NOMO-1 treated with dmso at 0.1 percent for 144 hours (cell line): ENCODE data around the gene NFAT5.
"Not testable (repeated sequence)": the region's sequence is repeated elsewhere in the genome, so short reads cannot be mapped to it uniquely, and the experiment has no call there.

Experiments
- DNase-seq: peaks from one replicate; lab custom pipeline; 2025; ENCODE audit not compliant: unreplicated experiment; lab: John Stamatoyannopoulos, UW

NFAT5 gene

DNA sequence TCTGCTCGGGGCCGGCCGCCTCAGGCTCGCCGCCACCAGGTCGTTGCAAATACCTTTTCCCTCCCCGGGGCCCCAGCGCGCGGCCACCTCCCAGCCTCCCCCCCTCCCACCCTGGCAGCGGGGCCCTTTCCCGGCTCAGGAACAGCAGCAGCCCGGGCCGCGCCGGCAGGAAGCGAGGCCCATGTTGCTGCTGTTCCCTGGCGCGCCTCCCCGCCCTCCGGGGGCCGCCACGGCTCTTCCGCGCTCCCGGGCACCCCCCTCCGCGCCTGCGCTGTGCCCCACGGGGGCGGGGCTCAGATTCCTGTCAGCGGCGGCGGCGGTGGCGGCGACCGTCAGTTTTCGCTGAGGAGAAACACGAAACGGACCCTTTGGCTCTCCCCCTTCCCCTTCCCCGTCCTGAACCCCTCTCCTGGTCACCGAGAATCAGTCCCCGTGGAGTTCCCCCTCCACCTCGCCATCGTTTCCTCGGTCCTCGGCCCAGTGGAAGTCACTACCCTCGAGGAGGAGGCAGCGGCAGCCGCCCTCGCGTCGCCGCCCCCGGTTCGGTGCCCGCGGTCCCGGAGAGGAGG lies at the start of gene NFAT5:
NFAT5 (plus strand) TSS at position 296 of the 569 bp plus-strand sequence. CDS start 336 bp downstream, outside the sequence.
- DNase-seq, result peak; percentile 74

DNA sequence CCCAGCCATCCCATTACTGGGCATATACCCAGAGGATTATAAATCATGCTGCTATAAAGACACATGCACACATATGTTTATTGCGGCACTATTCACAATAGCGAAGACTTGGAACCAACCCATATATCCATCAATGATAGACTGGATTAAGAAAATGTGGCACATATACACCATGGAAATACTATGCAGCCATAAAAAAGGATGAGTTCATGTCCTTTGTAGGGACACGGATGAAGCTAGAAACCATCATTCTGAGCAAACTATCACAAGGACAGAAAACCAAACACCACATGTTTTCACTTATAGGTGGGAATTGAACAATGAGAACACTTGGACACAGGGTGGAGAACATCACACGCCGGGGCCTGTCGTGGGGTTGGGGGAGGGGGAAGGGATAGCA lies 47.9 kb upstream of the NFAT5 start:
- not testable (repeated sequence) for DNase-seq

DNA sequence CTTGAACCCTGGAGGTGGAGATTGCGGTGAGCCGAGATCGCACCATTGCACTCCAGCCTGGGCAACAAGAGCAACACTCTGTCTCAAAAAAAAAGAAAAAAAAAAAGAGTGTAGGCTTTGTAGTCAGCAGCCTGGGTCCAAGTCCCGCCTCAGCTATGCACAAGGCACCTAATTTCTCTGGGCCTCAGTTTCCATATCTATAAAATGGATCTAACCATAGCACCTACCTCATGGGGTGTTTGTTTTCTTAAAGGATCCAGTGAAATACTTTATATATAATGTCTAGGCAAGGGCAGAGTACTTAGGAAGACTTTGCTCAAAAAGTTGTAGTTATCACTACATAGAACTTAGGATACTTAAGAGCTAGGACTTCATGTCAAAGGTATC lies 45.4 kb upstream of the NFAT5 start:
- no peak for DNase-seq

DNA sequence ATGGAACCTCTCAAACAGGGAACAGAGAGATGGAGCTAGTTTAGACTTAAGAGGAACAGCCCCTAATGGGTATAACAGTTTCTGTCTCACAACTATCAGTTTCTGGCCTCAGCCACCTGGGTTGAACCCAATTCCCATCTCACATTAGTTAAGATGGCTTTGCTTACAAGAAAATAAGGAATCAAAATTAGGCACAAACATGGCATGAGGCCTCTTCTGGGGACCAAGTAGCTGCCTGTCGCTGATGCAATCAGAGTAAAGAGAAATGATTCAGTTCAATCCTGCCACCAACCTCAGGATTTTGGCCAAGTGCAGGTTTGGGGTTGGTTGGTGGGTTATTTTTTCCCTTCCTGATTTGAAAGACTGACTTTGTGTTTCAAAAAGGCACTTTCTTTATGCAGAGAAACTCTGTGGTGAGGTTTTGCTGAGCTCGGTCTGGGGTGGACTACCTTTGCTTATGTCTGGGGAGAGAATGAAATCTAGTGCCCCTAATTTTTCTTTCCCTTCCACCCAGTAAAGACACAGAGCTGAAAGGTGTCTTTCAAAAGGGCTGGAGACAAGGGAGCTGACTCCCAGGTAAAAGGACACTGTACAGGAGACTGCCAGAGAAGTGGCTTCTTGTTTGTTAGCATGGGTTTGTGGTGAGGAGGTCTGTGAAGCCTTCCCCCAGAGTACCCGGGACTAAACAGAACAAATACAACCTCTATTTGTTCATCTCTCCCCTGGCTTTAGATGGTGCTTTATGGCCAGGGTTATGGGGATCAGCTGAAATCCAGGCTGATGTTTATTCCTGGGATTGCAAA lies 44.8 kb upstream of the NFAT5 start:
- DNase-seq, result peak; percentile 3

DNA sequence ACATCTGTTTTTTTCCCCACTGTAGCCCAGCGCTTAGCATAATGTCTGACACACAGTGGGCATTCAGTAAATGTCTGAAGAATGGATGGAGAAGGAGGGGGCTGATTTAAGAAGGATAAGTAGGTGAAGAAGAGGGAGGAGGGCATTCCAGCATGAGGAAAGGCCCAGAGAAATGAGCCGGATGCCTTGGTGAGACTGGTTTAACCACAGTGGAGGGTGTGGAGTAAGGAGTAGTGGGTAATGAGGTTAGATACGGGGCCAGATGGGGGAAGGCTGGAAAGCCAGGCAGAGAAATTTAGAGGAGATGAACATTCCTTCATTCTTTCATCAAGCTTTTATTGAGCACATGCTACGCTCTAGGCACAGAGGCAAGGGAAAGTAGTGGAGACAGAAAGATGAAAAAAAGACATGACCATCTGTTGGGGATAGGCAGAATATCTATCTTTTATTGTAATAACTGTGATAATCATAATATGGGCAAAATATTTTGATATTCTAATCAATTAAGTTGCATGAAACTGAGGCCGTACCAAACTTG lies 43.7 kb upstream of the NFAT5 start:
- no peak for DNase-seq

DNA sequence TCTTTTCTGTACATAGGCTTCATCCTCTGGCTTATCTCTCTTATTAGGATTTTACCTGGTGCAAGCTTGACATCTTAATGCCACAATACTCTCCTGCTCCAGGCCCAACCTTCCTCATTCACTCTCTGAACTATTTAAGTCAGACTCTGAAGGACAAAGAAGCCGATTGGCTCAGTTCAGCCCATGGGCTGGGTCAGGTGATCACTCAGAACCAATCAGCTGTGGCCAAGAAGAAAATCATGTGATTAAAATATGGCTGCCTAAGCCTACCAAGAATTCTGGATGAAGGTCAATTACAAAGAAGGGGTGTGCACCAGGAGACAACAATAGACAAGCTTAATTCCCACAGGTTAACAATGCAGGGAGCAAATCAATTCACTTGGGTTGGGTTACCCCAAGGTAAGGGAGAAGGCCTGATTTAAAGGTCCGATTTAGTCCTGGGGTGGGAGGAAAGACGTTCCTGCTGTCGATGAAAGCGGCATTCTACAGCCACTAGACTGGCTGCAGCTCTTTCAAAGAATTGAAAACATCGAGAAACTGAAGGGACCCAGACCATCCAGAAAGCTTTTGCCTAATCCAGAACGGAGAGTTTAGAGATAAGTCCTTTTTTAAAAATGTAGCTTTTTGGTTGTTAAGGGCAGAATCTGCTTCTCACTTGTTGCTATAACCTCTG lies 42.9 kb upstream of the NFAT5 start:
- no peak for DNase-seq

DNA sequence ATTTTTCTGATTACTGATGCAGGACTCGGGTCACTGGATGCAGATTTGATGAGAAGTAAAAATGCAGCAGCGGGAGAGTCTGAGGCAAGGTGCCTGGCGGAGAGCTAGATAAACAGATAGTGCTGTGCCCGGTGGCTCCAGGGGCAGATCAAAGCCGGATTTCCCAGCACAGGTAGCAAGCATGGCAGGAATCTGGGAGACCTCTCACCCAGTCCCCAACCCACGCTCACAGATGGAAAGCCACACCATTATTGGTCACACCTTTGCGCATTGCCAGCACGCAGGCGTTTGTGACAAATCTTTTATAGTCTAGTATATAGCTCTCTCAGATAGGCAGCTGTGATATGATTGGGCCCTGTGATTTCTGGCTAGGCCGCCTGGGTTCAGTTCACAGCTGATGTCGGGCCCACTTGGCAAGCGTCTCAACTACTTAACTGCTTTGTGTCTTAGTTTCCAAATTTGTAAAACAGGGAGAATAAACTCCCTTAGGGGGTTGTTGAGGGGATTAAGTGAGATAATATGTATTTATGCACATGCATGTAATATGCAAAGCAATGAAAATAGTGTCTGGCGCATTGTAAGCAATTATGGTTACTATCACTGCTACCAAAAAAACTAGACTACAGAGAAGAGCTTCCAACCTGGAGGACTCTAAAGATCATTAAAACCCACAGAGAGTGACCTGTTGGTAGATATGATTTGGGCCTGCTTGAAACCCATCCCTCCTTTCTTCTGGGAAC lies 42.0 kb upstream of the NFAT5 start:
- DNase-seq, result no peak

GRCh38 chr16:69526831-69527655 lies 38.7 kb upstream of the NFAT5 start:
- no peak for DNase-seq

GRCh38 chr16:69531988-69532387 lies 33.8 kb upstream of the NFAT5 start:
- DNase-seq, result no peak

GRCh38 chr16:69532641-69533455 lies 32.9 kb upstream of the NFAT5 start:
- no peak for DNase-seq

DNA sequence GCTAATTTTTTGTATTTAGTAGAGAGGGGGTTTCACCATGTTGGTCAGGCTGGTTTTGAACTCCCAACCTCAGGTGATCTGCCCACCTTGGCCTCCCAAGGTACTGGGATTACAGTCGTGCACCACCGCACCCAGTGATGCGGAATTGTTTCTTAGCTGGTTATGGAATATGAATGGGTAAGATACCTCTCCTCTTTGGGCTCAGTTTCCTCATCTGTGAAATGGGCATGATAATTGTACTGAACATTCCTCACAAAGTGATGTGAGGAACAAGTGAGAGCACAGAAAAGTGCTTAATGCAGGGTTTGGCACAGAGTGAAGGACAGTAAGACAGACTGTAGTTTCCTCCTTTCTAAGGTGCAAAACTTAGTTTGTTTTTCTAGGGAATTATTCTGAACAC lies 31.0 kb upstream of the NFAT5 start:
- no peak for DNase-seq

DNA sequence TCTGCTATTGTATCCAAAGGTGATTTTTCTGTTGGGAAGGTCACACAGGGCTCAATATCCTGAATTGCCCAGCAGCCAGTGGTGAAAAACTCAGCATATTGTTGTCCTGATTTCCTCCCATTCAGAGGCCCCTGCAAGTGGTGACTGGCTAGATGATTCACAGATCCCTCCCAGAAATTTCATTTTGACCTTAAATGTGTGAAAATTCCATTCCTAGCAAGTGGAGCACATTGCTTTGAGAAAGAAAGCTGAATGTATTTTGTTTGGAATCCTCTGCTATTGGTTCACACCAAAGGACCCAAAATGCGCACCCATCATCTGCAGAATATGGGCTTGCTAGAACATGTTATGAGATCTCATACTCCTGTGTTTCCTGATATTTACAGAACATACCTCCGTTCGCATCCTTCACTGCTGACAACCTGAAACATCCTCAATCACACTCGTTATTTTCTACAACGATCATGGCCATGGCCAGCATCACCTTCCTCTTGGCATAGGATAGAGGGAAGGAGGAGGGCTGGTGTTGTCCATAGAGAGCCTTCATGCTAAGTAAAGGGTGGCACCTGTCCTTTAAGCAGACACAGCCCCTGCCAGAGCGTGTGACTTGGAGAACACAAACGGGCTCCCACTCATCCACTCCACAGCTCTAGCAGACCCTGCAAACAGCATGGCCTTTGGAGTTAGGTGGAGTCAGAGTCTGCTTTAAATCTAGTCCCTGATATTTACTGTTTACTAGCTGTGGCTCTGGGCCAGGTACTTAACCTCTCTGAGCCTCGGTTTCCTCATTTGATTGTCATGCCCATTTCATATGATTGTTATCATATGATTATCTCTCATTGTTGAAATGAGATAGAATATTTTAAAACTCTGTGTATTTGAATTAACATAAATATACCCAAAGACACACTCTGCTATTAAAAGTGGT lies 30.4 kb upstream of the NFAT5 start:
- DNase-seq, result no peak

DNA sequence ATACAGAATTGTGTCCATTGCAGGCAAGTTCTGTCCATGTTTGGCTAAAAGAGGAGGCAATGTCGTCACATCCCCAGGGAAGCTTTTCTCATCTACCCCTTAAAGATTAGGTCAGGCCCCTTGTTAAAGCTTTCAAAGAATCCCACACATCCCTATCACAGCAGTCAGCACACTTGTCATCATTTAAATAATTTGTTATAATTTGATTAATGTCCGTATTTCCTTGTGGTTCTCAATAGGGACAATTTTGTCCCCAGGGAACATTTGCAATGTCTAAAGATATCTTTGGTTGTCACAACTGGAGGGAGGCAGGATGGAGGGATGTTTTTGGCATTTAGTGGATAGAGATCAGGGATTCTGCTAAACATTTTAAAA lies 28.1 kb upstream of the NFAT5 start:
- DNase-seq, result no peak

DNA sequence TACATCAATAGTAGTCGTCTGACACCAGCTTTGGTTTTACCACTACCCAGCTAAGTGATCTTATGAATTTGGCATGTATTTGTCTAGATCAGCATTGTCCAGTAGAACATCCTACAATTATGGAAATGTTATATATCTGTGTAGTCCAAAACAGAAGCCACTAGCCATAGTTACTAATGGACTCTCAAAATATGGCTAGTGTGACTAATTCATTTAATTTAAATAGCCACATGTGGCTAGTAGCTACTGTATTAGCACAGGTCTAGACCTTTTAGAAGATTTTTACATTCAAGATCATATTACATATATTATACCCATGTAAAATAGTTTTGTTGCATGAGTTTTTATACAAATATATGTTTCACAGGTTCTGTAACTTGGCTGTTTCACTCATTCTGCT lies 27.0 kb upstream of the NFAT5 start:
- no peak for DNase-seq

DNA sequence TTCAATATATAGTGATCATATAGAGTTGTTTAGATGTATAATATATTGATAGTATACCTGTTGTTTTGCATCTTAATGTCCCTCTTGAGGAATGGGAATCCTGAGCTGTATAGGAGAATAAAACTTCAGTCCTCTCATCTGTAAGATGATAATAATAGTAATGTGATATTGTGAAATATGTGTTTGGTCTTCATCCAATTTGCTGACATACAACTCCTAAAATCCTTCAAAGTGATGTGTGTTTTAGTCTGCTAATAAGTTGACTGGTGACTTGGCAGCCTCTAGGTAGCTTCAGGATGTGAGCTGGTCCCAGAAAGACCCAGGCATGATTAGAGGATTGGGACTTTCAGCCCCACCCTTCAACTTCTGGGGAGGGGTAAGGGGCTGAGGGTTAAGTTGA lies 22.8 kb upstream of the NFAT5 start:
- DNase-seq, result no peak

- no peak for DNase-seq
These were observed 21.7 kb upstream of the NFAT5 start for GRCh38 chr16:69544088-69544487.

GRCh38 chr16:69546663-69547062 lies 19.1 kb upstream of the NFAT5 start:
- not testable (repeated sequence) for DNase-seq

GRCh38 chr16:69553332-69553731 lies 12.4 kb upstream of the NFAT5 start:
- no peak for DNase-seq

GRCh38 chr16:69554495-69554894 lies 11.3 kb upstream of the NFAT5 start:
- no peak for DNase-seq
